HCT116 (cell line): ENCODE data around the gene CNTN4.

Source experiments
- FOSL1 ChIP-seq: IDR thresholded peaks from 2 replicates; pipeline ENCODE4 v1.6.1; 2012; ENCODE audit warnings: low read depth
- POLR2A ChIP-seq: IDR thresholded peaks from 2 replicates; pipeline ENCODE4 v1.7.0; 2011; ENCODE audit warnings: borderline replicate concordance; ENCODE audit not compliant: insufficient read depth, insufficient read length; ENCODE audit errors: extremely low read depth
- TF ChIP-seq, protein P1 (sequence below): IDR thresholded peaks from 2 replicates; pipeline ENCODE4 v1.6.1; 2012
- TF ChIP-seq, protein P2 (sequence below), 3 experiments: fragments of 200-600 bp in 1 of 3; sonication (generic) in 1 of 3; IDR thresholded peaks in 2 of 3; conservative IDR thresholded peaks in 1 of 3; 2 replicates each; pipeline ENCODE4 v1.5.1; 2012 to 2017; ENCODE audit warnings: low read depth in 2 of 3, low read length in 2 of 3, antibody characterized with exemption in 1 of 3, borderline replicate concordance in 1 of 3, control low read depth in 1 of 3, mild to moderate bottlenecking in 1 of 3, mixed read lengths in 1 of 3, mixed run types in 1 of 3, moderate library complexity in 1 of 3; ENCODE audit not compliant: insufficient read depth in 1 of 3

DNA sequence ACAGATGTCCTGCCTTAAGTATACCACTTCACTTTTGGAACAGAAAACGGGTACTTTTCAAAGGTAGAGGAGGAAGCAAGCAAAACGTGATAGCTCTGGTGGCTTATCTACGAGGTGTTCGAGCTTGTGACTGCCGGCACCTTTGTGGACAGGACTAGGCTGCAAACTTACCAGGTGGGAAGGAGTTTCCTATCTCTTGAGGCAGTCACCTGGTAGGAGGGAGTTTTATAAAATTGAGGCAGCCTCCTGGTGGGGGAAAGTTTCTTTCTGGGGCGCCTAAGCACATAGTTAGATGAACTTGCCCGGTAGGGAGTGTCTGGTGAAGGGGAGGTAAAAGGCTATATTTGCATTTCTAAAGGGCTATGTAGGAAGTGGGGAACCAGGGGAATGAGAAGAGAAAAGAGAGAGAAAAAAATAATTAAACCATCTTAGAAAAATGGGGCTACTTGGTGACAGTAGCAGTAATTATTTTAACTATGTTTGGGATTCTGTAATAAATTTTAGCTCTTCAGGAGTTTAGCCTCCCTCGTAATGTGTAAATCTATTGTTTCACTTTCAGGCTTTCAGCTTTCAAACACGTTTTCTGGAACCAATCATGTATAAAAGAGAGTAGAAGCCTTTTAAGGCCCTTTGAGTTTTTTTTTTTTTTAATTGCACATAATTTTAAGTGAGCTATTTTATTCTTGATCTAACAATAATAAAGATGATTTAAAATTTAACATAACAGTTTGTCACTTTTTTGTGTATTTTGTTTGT lies 880.5 kb downstream of the CNTN4 start:
- TF ChIP-seq, protein P1, sequence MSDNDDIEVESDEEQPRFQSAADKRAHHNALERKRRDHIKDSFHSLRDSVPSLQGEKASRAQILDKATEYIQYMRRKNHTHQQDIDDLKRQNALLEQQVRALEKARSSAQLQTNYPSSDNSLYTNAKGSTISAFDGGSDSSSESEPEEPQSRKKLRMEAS: no peak
- TF ChIP-seq, protein P2, sequence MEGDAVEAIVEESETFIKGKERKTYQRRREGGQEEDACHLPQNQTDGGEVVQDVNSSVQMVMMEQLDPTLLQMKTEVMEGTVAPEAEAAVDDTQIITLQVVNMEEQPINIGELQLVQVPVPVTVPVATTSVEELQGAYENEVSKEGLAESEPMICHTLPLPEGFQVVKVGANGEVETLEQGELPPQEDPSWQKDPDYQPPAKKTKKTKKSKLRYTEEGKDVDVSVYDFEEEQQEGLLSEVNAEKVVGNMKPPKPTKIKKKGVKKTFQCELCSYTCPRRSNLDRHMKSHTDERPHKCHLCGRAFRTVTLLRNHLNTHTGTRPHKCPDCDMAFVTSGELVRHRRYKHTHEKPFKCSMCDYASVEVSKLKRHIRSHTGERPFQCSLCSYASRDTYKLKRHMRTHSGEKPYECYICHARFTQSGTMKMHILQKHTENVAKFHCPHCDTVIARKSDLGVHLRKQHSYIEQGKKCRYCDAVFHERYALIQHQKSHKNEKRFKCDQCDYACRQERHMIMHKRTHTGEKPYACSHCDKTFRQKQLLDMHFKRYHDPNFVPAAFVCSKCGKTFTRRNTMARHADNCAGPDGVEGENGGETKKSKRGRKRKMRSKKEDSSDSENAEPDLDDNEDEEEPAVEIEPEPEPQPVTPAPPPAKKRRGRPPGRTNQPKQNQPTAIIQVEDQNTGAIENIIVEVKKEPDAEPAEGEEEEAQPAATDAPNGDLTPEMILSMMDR (IDR thresholded peaks at IDR 0.05 in 2 of 3, conservative IDR thresholded peaks at IDR 0.05 in 1 of 3; ENCODE audit: borderline replicate concordance in 1 of 3, insufficient read depth in 1 of 3, low read depth in 2 of 3, low read length in 2 of 3): no peak
- TF ChIP-seq POLR2A (no peak), FOSL1 (no peak)
